Panc1 (cell line): ENCODE results near the gene VAMP8. TPM values are rescaled to one million over a fixed set of nuclear protein-coding genes. Genes with fewer than 3 reads are reported as not detected.
"Not testable (repeated sequence)": the region's sequence is repeated elsewhere in the genome, so short reads cannot be mapped to it uniquely, and the experiment has no call there.

Source experiments
- ATAC-seq: fragments of 200-7000 bp; cut with Tn5 transposase; 2 replicates; pipeline ENCODE4 v1.9.1; 2020; ENCODE audit warnings: mild to moderate bottlenecking, moderate library complexity
- BruUV-seq: library from RNA; stranded (reverse); fragments of 400-500 nt; replicated peaks from 2 replicates; lab custom pipeline; 2021; lab: Mats Ljungman, UMichigan
- CTCF ChIA-PET: fragments of 300-600 bp; sonication (Branson Sonifier 250); formaldehyde crosslinking; loops from one replicate; lab custom pipeline; 2022; ENCODE audit warnings: antibody characterized with exemption; lab: Charles Lee
- POLR2A ChIA-PET: fragments of 300-600 bp; sonication (Branson Sonifier 250); formaldehyde crosslinking; loops from one replicate; lab custom pipeline; 2022; ENCODE audit warnings: antibody characterized with exemption; lab: Charles Lee
- DNase-seq: peaks from one replicate; pipeline ENCODE4 v3.0.0-alpha.2; 2010; ENCODE audit warnings: low read depth, low spot score
- H3K27ac ChIP-seq: 2 replicates; pipeline ENCODE4 v1.5.1; 2011; ENCODE audit warnings: mild to moderate bottlenecking, low read length, inconsistent platforms
- H3K27me3 ChIP-seq: fragments of 200-500 bp; sonication (Bioruptor generic); 2 replicates; pipeline ENCODE4 v1.6.0; 2014; ENCODE audit warnings: low read length, inconsistent platforms; ENCODE audit not compliant: control insufficient read depth, insufficient read depth
- H3K36me3 ChIP-seq: fragments of 200-500 bp; sonication (Bioruptor generic); 2 replicates; pipeline ENCODE4 v1.5.1; 2014; ENCODE audit warnings: inconsistent platforms, mild to moderate bottlenecking, low read length, moderate library complexity; ENCODE audit not compliant: control insufficient read depth, insufficient read depth
- H3K4me1 ChIP-seq: 2 replicates; pipeline ENCODE4 v1.5.1; 2011; ENCODE audit warnings: inconsistent platforms, mild to moderate bottlenecking, low read length, moderate library complexity; ENCODE audit not compliant: control insufficient read depth, insufficient read depth
- H3K4me3 ChIP-seq, 2 experiments: 2 replicates each; pipeline ENCODE4 v1.5.1; 2011 to 2012; ENCODE audit warnings: low read depth in 2 of 2, low read length in 2 of 2, mild to moderate bottlenecking in 2 of 2, inconsistent platforms in 1 of 2, moderate library complexity in 1 of 2
- H3K9me3 ChIP-seq: fragments of 200-500 bp; sonication (Bioruptor generic); 2 replicates; pipeline ENCODE4 v1.5.1; 2014; ENCODE audit warnings: low read depth, mild to moderate bottlenecking, inconsistent platforms, low read length, moderate library complexity; ENCODE audit not compliant: control insufficient read depth, insufficient read depth
- CTCF ChIP-seq: fragments of 450-650 bp; IDR thresholded peaks from 2 replicates; pipeline ENCODE4 v1.5.1; 2017; ENCODE audit warnings: mild to moderate bottlenecking
- POLR2AphosphoS5 ChIP-seq: IDR thresholded peaks from 2 replicates; pipeline ENCODE4 v1.6.1; 2012; ENCODE audit warnings: mild to moderate bottlenecking, low read depth, low read length, moderate library complexity
- SIN3A ChIP-seq: IDR thresholded peaks from 2 replicates; pipeline ENCODE4 v1.6.1; 2012; ENCODE audit warnings: low read depth, mild to moderate bottlenecking, low read length, moderate library complexity, borderline replicate concordance; ENCODE audit not compliant: insufficient read depth
- TCF7L2 ChIP-seq: IDR thresholded peaks from 2 replicates; pipeline ENCODE4 v1.6.1; 2011; ENCODE audit warnings: mild to moderate bottlenecking, low read depth, low read length, inconsistent platforms
- in situ Hi-C: cut with HindIII; loops from 2 replicates; pipeline ENCODE4 v1.10.0; 2016; ENCODE audit warnings: low sequenced_read_pairs, low pct_unique_long_range_greater_than_20kb
- intact Hi-C: fragments of 100-400 bp; cut with micrococcal nuclease; formaldehyde crosslinking; loops from one replicate; pipeline ENCODE4 v1.10.0; 2022; ENCODE audit not compliant: unreplicated experiment
- total RNA-seq: library from RNA; stranded (reverse); gene quantifications from one replicate; pipeline ENCODE4 v1.2.1, GENCODE V29; 2021; ENCODE audit not compliant: unreplicated experiment
- TF ChIP-seq, protein P1 (sequence below), 2 experiments: IDR thresholded peaks; 2 replicates each; pipeline ENCODE4 v1.6.1; 2011 to 2012; ENCODE audit warnings: low read depth in 2 of 2, control low read depth in 1 of 2, low read length in 1 of 2, mild to moderate bottlenecking in 1 of 2, moderate library complexity in 1 of 2; ENCODE audit not compliant: insufficient read depth in 1 of 2

The VAMP8 gene
- total RNA-seq, 1 experiment from 2014 or later, result 93.2 TPM

DNA sequence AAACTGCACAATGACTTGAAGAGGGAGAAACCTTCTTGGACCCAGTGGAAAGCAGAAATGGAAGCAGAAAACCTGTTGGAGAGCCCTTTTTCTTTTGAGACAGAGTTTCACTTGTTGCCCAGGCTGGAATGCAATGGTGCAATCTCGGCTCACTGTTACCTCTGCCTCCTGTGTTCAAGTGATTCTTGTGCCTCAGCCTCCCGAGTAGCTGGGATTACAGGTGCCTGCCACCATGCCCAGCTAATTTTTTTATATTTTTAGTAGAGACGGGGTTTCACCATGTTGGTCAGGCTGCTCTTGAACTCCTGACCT is 26.7 kb downstream of the VAMP8 start:
- BruUV-seq, H3K27ac ChIP-seq, in situ Hi-C loops, H3K9me3 ChIP-seq, H3K27me3 ChIP-seq, H3K36me3 ChIP-seq, DNase-seq, ATAC-seq, intact Hi-C loops: not testable (repeated sequence)
- ChIA-PET CTCF (interaction anchor here (0.5 to 0.7 kb wide), 3 partner anchors 8 to 838 kb away, joined by 4 to 8 read pairs (median 8); partner anchors contain the start of gene C2orf68), POLR2A (interaction anchor here (0.5 to 0.7 kb wide), 4 partner anchors 12 to 166 kb away, joined by 4 to 5 read pairs (median 4); no protein-coding TSS in a partner anchor)
- Histone ChIP-seq H3K4me1 (peaks cover 29% of the 10 kb centered on the region), H3K4me3 (peak overlapping the region; percentile 97 to 99; a peak in 3 of 4 replicates)
- TF ChIP-seq POLR2AphosphoS5, result 0 out of 2 replicates have a peak, but pooled peaks have one; percentile 0

DNA sequence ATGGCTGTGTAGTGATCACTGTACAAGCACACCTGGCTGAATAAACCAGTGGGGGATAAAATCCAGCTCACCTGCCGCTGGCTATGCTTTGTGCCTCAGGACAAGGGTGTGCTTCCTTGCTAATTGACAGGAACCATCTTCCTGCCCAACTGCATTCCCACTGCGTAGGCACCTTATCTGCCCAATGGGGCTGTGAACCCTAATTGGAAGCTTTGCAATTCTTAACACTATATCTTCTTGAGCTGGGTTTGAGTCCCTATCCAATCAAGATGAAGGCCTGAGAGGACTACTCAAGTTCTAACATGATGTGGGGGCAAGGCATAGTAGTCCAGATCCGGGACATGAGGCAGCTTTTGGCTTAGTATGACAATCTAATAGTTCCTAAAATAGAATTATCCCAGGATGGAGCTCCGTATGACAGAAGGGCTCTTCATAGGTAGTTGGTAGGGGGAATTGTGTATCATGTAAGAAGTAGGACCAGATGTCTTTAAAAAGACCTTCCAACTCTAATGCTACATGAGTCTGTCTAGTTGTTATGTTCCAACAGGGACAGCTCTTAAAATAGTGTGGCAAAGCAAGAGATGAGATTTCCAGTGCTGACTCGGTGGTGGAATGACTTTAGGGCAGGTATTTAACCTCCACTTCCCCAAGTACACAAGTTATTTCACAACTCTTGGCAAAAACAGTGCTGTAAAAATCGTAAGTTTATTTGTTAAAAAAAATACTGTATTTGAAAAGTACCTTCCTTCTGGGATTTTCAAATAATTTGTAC is 27.4 kb downstream of the VAMP8 start:
- BruUV-seq, result no TSS peak
- H3K36me3 ChIP-seq, result peaks cover 3% of the 10 kb centered on the region; the same call in 1 of the 2 replicates
- H3K27me3 ChIP-seq, result no peaks in the 10 kb centered on the region
- no peak overlapping the region for H3K27ac ChIP-seq
- peaks cover 27% of the 10 kb centered on the region for H3K4me1 ChIP-seq
- ChIA-PET POLR2A (interaction anchor here (0.6 to 1.5 kb wide), 2 partner anchors 9 to 12 kb away, joined by 3 read pairs; partner anchors contain the start of gene RNF181), CTCF (interaction anchor here (0.6 kb wide), 1 partner anchor 100 kb away, joined by 4 read pairs; no protein-coding TSS in a partner anchor)
- ATAC-seq (no peak), DNase-seq (no peak)
- in situ Hi-C loops, result no loop called here
- TF ChIP-seq, protein P1, sequence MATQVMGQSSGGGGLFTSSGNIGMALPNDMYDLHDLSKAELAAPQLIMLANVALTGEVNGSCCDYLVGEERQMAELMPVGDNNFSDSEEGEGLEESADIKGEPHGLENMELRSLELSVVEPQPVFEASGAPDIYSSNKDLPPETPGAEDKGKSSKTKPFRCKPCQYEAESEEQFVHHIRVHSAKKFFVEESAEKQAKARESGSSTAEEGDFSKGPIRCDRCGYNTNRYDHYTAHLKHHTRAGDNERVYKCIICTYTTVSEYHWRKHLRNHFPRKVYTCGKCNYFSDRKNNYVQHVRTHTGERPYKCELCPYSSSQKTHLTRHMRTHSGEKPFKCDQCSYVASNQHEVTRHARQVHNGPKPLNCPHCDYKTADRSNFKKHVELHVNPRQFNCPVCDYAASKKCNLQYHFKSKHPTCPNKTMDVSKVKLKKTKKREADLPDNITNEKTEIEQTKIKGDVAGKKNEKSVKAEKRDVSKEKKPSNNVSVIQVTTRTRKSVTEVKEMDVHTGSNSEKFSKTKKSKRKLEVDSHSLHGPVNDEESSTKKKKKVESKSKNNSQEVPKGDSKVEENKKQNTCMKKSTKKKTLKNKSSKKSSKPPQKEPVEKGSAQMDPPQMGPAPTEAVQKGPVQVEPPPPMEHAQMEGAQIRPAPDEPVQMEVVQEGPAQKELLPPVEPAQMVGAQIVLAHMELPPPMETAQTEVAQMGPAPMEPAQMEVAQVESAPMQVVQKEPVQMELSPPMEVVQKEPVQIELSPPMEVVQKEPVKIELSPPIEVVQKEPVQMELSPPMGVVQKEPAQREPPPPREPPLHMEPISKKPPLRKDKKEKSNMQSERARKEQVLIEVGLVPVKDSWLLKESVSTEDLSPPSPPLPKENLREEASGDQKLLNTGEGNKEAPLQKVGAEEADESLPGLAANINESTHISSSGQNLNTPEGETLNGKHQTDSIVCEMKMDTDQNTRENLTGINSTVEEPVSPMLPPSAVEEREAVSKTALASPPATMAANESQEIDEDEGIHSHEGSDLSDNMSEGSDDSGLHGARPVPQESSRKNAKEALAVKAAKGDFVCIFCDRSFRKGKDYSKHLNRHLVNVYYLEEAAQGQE (IDR thresholded peaks at IDR 0.05; ENCODE audit: insufficient read depth in 1 of 2, low read depth in 2 of 2, low read length in 1 of 2), result no peak
- no peaks in the 10 kb centered on the region for H3K9me3 ChIP-seq
- intact Hi-C loops, result no loop called here
- H3K4me3 ChIP-seq, result no peak overlapping the region

DNA sequence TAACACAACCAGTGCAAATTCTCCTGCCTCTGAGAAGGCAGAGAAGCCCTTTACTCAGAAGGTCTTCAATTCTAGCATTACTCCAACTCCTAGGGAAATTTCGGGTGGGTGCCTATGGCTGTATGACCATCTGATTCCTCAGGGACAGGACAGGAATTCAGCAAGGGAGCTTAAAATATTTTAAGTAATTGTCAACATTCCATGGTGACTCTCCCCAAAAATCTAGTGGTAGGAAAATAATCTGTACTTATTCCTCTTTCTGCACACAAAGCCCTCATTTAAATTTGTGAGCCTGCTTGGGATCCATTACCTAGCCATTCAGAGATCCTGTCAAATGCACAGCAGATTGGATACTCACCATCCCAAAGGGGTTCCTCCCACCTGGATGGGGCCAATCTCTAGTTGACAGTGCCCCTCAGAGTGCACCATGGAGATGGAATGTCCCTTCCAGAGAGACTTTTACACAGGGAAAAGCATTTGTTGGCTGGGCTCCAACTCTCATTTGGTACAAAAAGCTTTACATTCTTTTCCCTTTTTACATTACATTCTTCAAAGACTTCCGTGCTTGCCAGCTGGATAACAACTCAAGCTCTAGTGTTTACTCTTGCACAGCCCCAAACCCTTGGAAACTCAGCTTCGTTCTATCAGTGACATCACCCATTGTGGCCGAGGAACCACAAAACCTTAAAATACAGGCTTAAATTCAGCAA is 28.2 kb downstream of the VAMP8 start:
- no peak overlapping the region for H3K4me3 ChIP-seq
- intact Hi-C loops, result no loop called here
- no peaks in the 10 kb centered on the region for H3K9me3 ChIP-seq
- POLR2A ChIA-PET, result interaction anchor here (0.5 to 1.5 kb wide), 3 partner anchors 10 to 278 kb away, joined by 3 to 10 read pairs (median 3); partner anchors contain the start of gene RNF181
- CTCF ChIA-PET, result no interaction called here
- in situ Hi-C loops, result no loop called here
- DNase-seq (no peak), ATAC-seq (no peak)
- TF ChIP-seq TCF7L2, result no peak
- TF ChIP-seq, protein P1 (IDR thresholded peaks at IDR 0.05; ENCODE audit: insufficient read depth in 1 of 2, low read depth in 2 of 2, low read length in 1 of 2), result no peak
- no peak for TF ChIP-seq POLR2AphosphoS5
- TF ChIP-seq SIN3A, result no peak
- TF ChIP-seq CTCF, result no peak
- no TSS peak for BruUV-seq
- peaks cover 19% of the 10 kb centered on the region for H3K4me1 ChIP-seq
- H3K36me3 ChIP-seq, result peaks cover 3% of the 10 kb centered on the region; the same call in 1 of the 2 replicates
- H3K27ac ChIP-seq, result no peak overlapping the region
- no peaks in the 10 kb centered on the region for H3K27me3 ChIP-seq
